ENCODE results near the gene PI4K2A. TPM values are rescaled to one million over a fixed set of nuclear protein-coding genes. Genes with fewer than 3 reads are reported as not detected.

Gene PI4K2A
- total RNA-seq, 1 experiment from 2014 or later, result 25.8 TPM

Other genes with a start within 250 kb of the PI4K2A start
- 19.0 and 34.7 TPM in 2 replicates for gene RRP12, start 239.3 kb upstream of the PI4K2A start, total RNA-seq (2014; rRNA removed; shearing (Covaris generic); ENCODE audit: low replicate concordance)
- 577 and 749 TPM in 2 replicates for gene PGAM1, start 214.5 kb upstream of the PI4K2A start, total RNA-seq (2014; rRNA removed; shearing (Covaris generic); ENCODE audit: low replicate concordance)
- gene EXOSC1, start 194.7 kb upstream of the PI4K2A start, total RNA-seq (2014; rRNA removed; shearing (Covaris generic); ENCODE audit: low replicate concordance), result 42.8 and 45.6 TPM in 2 replicates
- gene ZDHHC16, start 194.5 kb upstream of the PI4K2A start, total RNA-seq (2014; rRNA removed; shearing (Covaris generic); ENCODE audit: low replicate concordance), result 40.4 and 41.5 TPM in 2 replicates
- 44.3 and 57.6 TPM in 2 replicates for gene MMS19, start 142.2 kb upstream of the PI4K2A start, total RNA-seq (2014; rRNA removed; shearing (Covaris generic); ENCODE audit: low replicate concordance)
- gene UBTD1, start 141.7 kb upstream of the PI4K2A start, total RNA-seq (2014; rRNA removed; shearing (Covaris generic); ENCODE audit: low replicate concordance), result 19.3 and 29.7 TPM in 2 replicates
- gene ANKRD2, start 67.9 kb upstream of the PI4K2A start, total RNA-seq (2014; rRNA removed; shearing (Covaris generic); ENCODE audit: low replicate concordance), result not detected in 2 replicates
- 5.0 and 6.7 TPM in 2 replicates for gene HOGA1, start 56.3 kb upstream of the PI4K2A start, total RNA-seq (2014; rRNA removed; shearing (Covaris generic); ENCODE audit: low replicate concordance)
- gene C10orf62, start 51.0 kb upstream of the PI4K2A start, total RNA-seq (2014; rRNA removed; shearing (Covaris generic); ENCODE audit: low replicate concordance), result not detected in 2 replicates
- 5.7 and 7.0 TPM in 2 replicates for gene MORN4, start 7.2 kb upstream of the PI4K2A start, total RNA-seq (2014; rRNA removed; shearing (Covaris generic); ENCODE audit: low replicate concordance)
- gene AVPI1, start 46.6 kb downstream of the PI4K2A start, total RNA-seq (2014; rRNA removed; shearing (Covaris generic); ENCODE audit: low replicate concordance), result 14.2 and 20.0 TPM in 2 replicates
- gene MARVELD1, start 73.1 kb downstream of the PI4K2A start, total RNA-seq (2014; rRNA removed; shearing (Covaris generic); ENCODE audit: low replicate concordance), result 47.5 and 63.5 TPM in 2 replicates
- gene ZFYVE27, start 96.5 kb downstream of the PI4K2A start, total RNA-seq (2014; rRNA removed; shearing (Covaris generic); ENCODE audit: low replicate concordance), result 9.2 and 18.2 TPM in 2 replicates
- gene SFRP5, start 131.3 kb downstream of the PI4K2A start, total RNA-seq (2014; rRNA removed; shearing (Covaris generic); ENCODE audit: low replicate concordance), result not detected in 2 replicates
- gene GOLGA7B, start 209.2 kb downstream of the PI4K2A start, total RNA-seq (2014; rRNA removed; shearing (Covaris generic); ENCODE audit: low replicate concordance), result 0.20 TPM in 1 of 2 replicates, not detected in the other

Measured in MG63 (cell line).